Suprapubic skin (tissue), 4 donors: ENCODE results near the gene SNRPB.

ENCODE experiments used
- POLR2A ChIP-seq, 2 donors: fragments of 450-650 bp; IDR thresholded peaks; one replicate each; pipeline ENCODE4 v1.6.1; 2017; ENCODE audit warnings: antibody characterized with exemption in 2 of 2, mild to moderate bottlenecking in 2 of 2, moderate library complexity in 2 of 2
- POLR2AphosphoS5 ChIP-seq, 3 donors: sonication (generic); formaldehyde crosslinking; IDR thresholded peaks; one replicate each; pipeline ENCODE4 v1.6.1; 2017; ENCODE audit warnings: antibody characterized with exemption in 3 of 3
- TF ChIP-seq, protein P1 (sequence below), 2 donors: fragments of 200-600 bp in 1 of 2; fragments of 450-650 bp in 1 of 2; sonication (generic) in 1 of 2; IDR thresholded peaks; one replicate each; pipeline ENCODE4 v1.5.1; 2016 to 2019; ENCODE audit warnings: antibody characterized with exemption in 2 of 2, mild to moderate bottlenecking in 1 of 2, moderate library complexity in 1 of 2

DNA sequence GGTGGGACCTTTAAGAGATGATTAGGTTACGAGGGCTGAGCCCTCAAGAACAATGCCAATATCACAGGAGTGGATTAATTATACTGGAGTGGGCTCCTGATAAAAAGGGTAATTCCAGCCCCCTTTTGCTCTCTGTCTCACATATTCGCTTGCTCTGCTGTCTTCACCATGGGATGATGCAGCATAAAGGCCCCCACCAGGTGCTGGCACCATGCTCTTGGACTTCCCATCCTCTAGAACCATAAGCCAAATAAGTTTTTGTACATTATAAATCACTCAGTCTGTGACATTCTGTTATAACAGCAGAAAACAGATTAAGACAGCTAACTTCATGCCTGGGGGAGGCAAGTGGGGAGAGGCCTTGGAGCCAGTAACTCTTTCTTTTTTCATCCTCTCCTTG lies 9.8 kb upstream of the SNRPB start:
- TF ChIP-seq, protein P1, sequence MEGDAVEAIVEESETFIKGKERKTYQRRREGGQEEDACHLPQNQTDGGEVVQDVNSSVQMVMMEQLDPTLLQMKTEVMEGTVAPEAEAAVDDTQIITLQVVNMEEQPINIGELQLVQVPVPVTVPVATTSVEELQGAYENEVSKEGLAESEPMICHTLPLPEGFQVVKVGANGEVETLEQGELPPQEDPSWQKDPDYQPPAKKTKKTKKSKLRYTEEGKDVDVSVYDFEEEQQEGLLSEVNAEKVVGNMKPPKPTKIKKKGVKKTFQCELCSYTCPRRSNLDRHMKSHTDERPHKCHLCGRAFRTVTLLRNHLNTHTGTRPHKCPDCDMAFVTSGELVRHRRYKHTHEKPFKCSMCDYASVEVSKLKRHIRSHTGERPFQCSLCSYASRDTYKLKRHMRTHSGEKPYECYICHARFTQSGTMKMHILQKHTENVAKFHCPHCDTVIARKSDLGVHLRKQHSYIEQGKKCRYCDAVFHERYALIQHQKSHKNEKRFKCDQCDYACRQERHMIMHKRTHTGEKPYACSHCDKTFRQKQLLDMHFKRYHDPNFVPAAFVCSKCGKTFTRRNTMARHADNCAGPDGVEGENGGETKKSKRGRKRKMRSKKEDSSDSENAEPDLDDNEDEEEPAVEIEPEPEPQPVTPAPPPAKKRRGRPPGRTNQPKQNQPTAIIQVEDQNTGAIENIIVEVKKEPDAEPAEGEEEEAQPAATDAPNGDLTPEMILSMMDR (IDR thresholded peaks at IDR 0.05) = no peak
- TF ChIP-seq POLR2A (IDR thresholded peaks at IDR 0.05) (no peak), POLR2AphosphoS5 (IDR thresholded peaks at IDR 0.05) (no peak)
